Measurements from ENCODE around the gene NCAPH2.
"Not testable (repeated sequence)": the region's sequence is repeated elsewhere in the genome, so short reads cannot be mapped to it uniquely, and the experiment has no call there.

NCAPH2 gene

GRCh38 chr22:50535113-50535512 is 27.1 kb downstream of the NCAPH2 start:
- Histone ChIP-seq H3K36me3 (replicated peaks) (no peaks in the 10 kb centered on the region), H3K27ac (no peak overlapping the region), H3K4me3 (ENCODE audit: low read depth, low read length) (no peak overlapping the region), H3K27me3 (replicated peaks) (no peaks in the 10 kb centered on the region)
- no peak for TF ChIP-seq CTCF (IDR thresholded peaks at IDR 0.05; ENCODE audit: low read depth, low read length, missing control alignments)
- no peak for DNase-seq
- in situ Hi-C loops (cut with HindIII; ENCODE audit: low pct_ligation_motif_present, low sequenced_read_pairs) = no loop called here

- no peaks in the 10 kb centered on the region for H3K27me3 ChIP-seq (replicated peaks)
- H3K27ac ChIP-seq = no peak overlapping the region
- H3K4me3 ChIP-seq (ENCODE audit: low read depth, low read length) = no peak overlapping the region
- no peaks in the 10 kb centered on the region for H3K36me3 ChIP-seq (replicated peaks)
- TF ChIP-seq CTCF (IDR thresholded peaks at IDR 0.05; ENCODE audit: low read depth, low read length, missing control alignments) = no peak
- in situ Hi-C loops (cut with HindIII; ENCODE audit: low pct_ligation_motif_present, low sequenced_read_pairs) = no loop called here
- DNase-seq = no peak
These were observed 28.2 kb downstream of the NCAPH2 start for GRCh38 chr22:50536226-50536625.

- Histone ChIP-seq H3K27me3 (replicated peaks) (no peaks in the 10 kb centered on the region), H3K27ac (no peak overlapping the region), H3K36me3 (replicated peaks) (no peaks in the 10 kb centered on the region), H3K4me3 (ENCODE audit: low read depth, low read length) (no peak overlapping the region)
- in situ Hi-C loops (cut with HindIII; ENCODE audit: low pct_ligation_motif_present, low sequenced_read_pairs) = no loop called here
- no peak for TF ChIP-seq CTCF (IDR thresholded peaks at IDR 0.05; ENCODE audit: low read depth, low read length, missing control alignments)
- no peak for DNase-seq
These were observed 29.7 kb downstream of the NCAPH2 start for GRCh38 chr22:50537765-50538164.

GRCh38 chr22:50540381-50540780 is 32.4 kb downstream of the NCAPH2 start:
- Histone ChIP-seq H3K27ac (no peak overlapping the region), H3K4me3 (ENCODE audit: low read depth, low read length) (no peak overlapping the region), H3K36me3 (replicated peaks) (no peaks in the 10 kb centered on the region), H3K27me3 (replicated peaks) (no peaks in the 10 kb centered on the region)
- TF ChIP-seq CTCF (IDR thresholded peaks at IDR 0.05; ENCODE audit: low read depth, low read length, missing control alignments) = no peak
- no peak for DNase-seq
- in situ Hi-C loops (cut with HindIII; ENCODE audit: low pct_ligation_motif_present, low sequenced_read_pairs) = no loop called here

GRCh38 chr22:50541667-50542026 is 33.6 kb downstream of the NCAPH2 start:
- DNase-seq = peak; percentile 63
- in situ Hi-C loops (cut with HindIII; ENCODE audit: low pct_ligation_motif_present, low sequenced_read_pairs); H3K27me3 ChIP-seq (replicated peaks); H3K27ac ChIP-seq; H3K4me3 ChIP-seq (ENCODE audit: low read depth, low read length); H3K36me3 ChIP-seq (replicated peaks): not testable (repeated sequence)

GRCh38 chr22:50542416-50542927 is 34.4 kb downstream of the NCAPH2 start:
- DNase-seq = no peak
- Histone ChIP-seq H3K27me3 (replicated peaks) (peaks cover 17% of the 10 kb centered on the region), H3K27ac (no peak overlapping the region), H3K36me3 (replicated peaks) (no peaks in the 10 kb centered on the region), H3K4me3 (ENCODE audit: low read depth, low read length) (no peak overlapping the region)
- TF ChIP-seq CTCF (IDR thresholded peaks at IDR 0.05; ENCODE audit: low read depth, low read length, missing control alignments) = no peak
- in situ Hi-C loops (cut with HindIII; ENCODE audit: low pct_ligation_motif_present, low sequenced_read_pairs) = no loop called here
